SK-N-SH treated with all-trans-retinoic acid at 6 μM for 48 hours (cell line): Measurements from ENCODE around the gene WRAP73.
"Not testable (repeated sequence)": the region's sequence is repeated elsewhere in the genome, so short reads cannot be mapped to it uniquely, and the experiment has no call there.

Experiments used
- ATAC-seq: fragments of 200-7000 bp; cut with Tn5 transposase; 3 replicates; pipeline ENCODE4 v1.9.1; 2020; ENCODE audit warnings: mild to moderate bottlenecking, moderate library complexity
- ARNTL ChIP-seq: fragments of 450-650 bp; formaldehyde crosslinking; IDR thresholded peaks from 2 replicates; pipeline ENCODE4 v1.5.0; 2020; ENCODE audit warnings: low read depth, mild to moderate bottlenecking, moderate library complexity, borderline replicate concordance
- BACH2 ChIP-seq: fragments of 250-450 bp; sonication (Bioruptor Pico); IDR thresholded peaks from 2 replicates; pipeline ENCODE4 v1.9.0; 2021; ENCODE audit warnings: mild to moderate bottlenecking, borderline replicate concordance
- CREB5 ChIP-seq: fragments of 250-450 bp; sonication (Bioruptor Pico); IDR thresholded peaks from 2 replicates; pipeline ENCODE4 v1.5.1; 2020; ENCODE audit warnings: low read depth, mild to moderate bottlenecking, moderate library complexity
- CSDC2 ChIP-seq: fragments of 250-450 bp; sonication (Bioruptor Pico); IDR thresholded peaks from 2 replicates; pipeline ENCODE4 v1.5.0; 2020; ENCODE audit warnings: mild to moderate bottlenecking, moderate library complexity
- CSRNP3 ChIP-seq: fragments of 250-450 bp; sonication (Bioruptor Pico); IDR thresholded peaks from 2 replicates; pipeline ENCODE4 v1.5.1; 2021; ENCODE audit warnings: mild to moderate bottlenecking, moderate library complexity
- ESRRG ChIP-seq: fragments of 250-450 bp; sonication (Bioruptor Pico); IDR thresholded peaks from 2 replicates; pipeline ENCODE4 v1.6.1; 2021; ENCODE audit warnings: mild to moderate bottlenecking
- GLIS3 ChIP-seq: fragments of 250-450 bp; sonication (Bioruptor Pico); IDR thresholded peaks from 2 replicates; pipeline ENCODE4 v1.5.0; 2020; ENCODE audit warnings: mild to moderate bottlenecking, moderate library complexity
- ISL1 ChIP-seq: fragments of 250-450 bp; sonication (Bioruptor Pico); IDR thresholded peaks from 2 replicates; pipeline ENCODE4 v2.1.2; 2022; ENCODE audit warnings: mild to moderate bottlenecking, moderate library complexity
- OSR1 ChIP-seq: fragments of 250-450 bp; sonication (Bioruptor Pico); IDR thresholded peaks from 2 replicates; pipeline ENCODE4 v1.8.0; 2022; ENCODE audit warnings: moderate library complexity, mild to moderate bottlenecking, inconsistent platforms
- PATZ1 ChIP-seq: fragments of 250-450 bp; sonication (Bioruptor Pico); IDR thresholded peaks from 2 replicates; pipeline ENCODE4 v1.8.0; 2020; ENCODE audit warnings: mild to moderate bottlenecking, moderate library complexity, borderline replicate concordance
- POU6F1 ChIP-seq: fragments of 250-450 bp; sonication (Bioruptor Pico); IDR thresholded peaks from 2 replicates; pipeline ENCODE4 v1.8.0; 2021; ENCODE audit warnings: low read depth, mild to moderate bottlenecking, moderate library complexity, borderline replicate concordance
- PPARA ChIP-seq: fragments of 250-450 bp; sonication (Bioruptor Pico); IDR thresholded peaks from 2 replicates; pipeline ENCODE4 v1.5.0; 2020; ENCODE audit warnings: mild to moderate bottlenecking, borderline replicate concordance
- RARB ChIP-seq: fragments of 250-450 bp; sonication (Bioruptor Pico); IDR thresholded peaks from 2 replicates; pipeline ENCODE4 v1.8.0; 2021; ENCODE audit warnings: mild to moderate bottlenecking, moderate library complexity
- SNAI2 ChIP-seq: fragments of 250-450 bp; sonication (Bioruptor Pico); IDR thresholded peaks from 2 replicates; pipeline ENCODE4 v1.5.0; 2020; ENCODE audit warnings: mild to moderate bottlenecking, moderate library complexity
- TCF4 ChIP-seq: fragments of 250-450 bp; sonication (Bioruptor Pico); IDR thresholded peaks from 2 replicates; pipeline ENCODE4 v1.8.0; 2021; ENCODE audit warnings: mild to moderate bottlenecking, moderate library complexity, borderline replicate concordance
- TOX ChIP-seq: fragments of 250-450 bp; sonication (Bioruptor Pico); IDR thresholded peaks from 2 replicates; pipeline ENCODE4 v1.8.0; 2021; ENCODE audit warnings: mild to moderate bottlenecking, moderate library complexity, borderline replicate concordance
- TSHZ2 ChIP-seq: fragments of 250-450 bp; sonication (Bioruptor Pico); IDR thresholded peaks from 2 replicates; pipeline ENCODE4 v1.5.0; 2020; ENCODE audit warnings: mild to moderate bottlenecking, moderate library complexity
- ZC3H10 ChIP-seq: fragments of 250-450 bp; sonication (Bioruptor Pico); IDR thresholded peaks from 2 replicates; pipeline ENCODE4 v1.5.1; 2021; ENCODE audit warnings: mild to moderate bottlenecking, moderate library complexity
- ZFP3 ChIP-seq: fragments of 250-450 bp; sonication (Bioruptor Pico); IDR thresholded peaks from 2 replicates; pipeline ENCODE4 v1.5.0; 2020; ENCODE audit warnings: mild to moderate bottlenecking, moderate library complexity
- ZFP30 ChIP-seq: fragments of 450-650 bp; formaldehyde crosslinking; IDR thresholded peaks from 2 replicates; pipeline ENCODE4 v1.5.0; 2022; ENCODE audit warnings: mild to moderate bottlenecking, moderate library complexity
- ZNF70 ChIP-seq: fragments of 450-650 bp; formaldehyde crosslinking; IDR thresholded peaks from 2 replicates; pipeline ENCODE4 v1.5.0; 2020; ENCODE audit warnings: mild to moderate bottlenecking, moderate library complexity

Gene WRAP73

GRCh38 chr1:3585940-3586568 is 63.8 kb downstream of the WRAP73 start:
- no peak for ATAC-seq
- TF ChIP-seq TCF4 (CRISPR knock-in tag): no peak
- TF ChIP-seq BACH2 (CRISPR knock-in tag): no peak
- no peak for TF ChIP-seq GLIS3
- no peak for TF ChIP-seq TSHZ2 (CRISPR knock-in tag)
- no peak for TF ChIP-seq ISL1 (CRISPR knock-in tag)

- not testable (repeated sequence) for ATAC-seq
These were observed 64.5 kb downstream of the WRAP73 start for GRCh38 chr1:3585353-3585868.

GRCh38 chr1:3584915-3585314 is 65.0 kb downstream of the WRAP73 start:
- ATAC-seq: no peak
- no peak for TF ChIP-seq POU6F1 (CRISPR knock-in tag)
- TF ChIP-seq SNAI2 (CRISPR knock-in tag): no peak
- no peak for TF ChIP-seq TCF4 (CRISPR knock-in tag)
- no peak for TF ChIP-seq PPARA
- no peak for TF ChIP-seq CSDC2 (CRISPR knock-in tag)
- TF ChIP-seq, all 23 proteins: peak for 0

GRCh38 chr1:3583751-3584150 is 66.2 kb downstream of the WRAP73 start:
- ATAC-seq: not testable (repeated sequence)

GRCh38 chr1:3581296-3582036 is 68.4 kb downstream of the WRAP73 start:
- no peak for TF ChIP-seq ZFP30 (CRISPR knock-in tag)
- TF ChIP-seq CREB5 (CRISPR knock-in tag): no peak
- no peak for TF ChIP-seq RARB (CRISPR knock-in tag)
- TF ChIP-seq ZFP3: no peak
- no peak for TF ChIP-seq SNAI2 (CRISPR knock-in tag)
- TF ChIP-seq ESRRG (CRISPR knock-in tag): no peak
- TF ChIP-seq BACH2 (CRISPR knock-in tag): no peak
- no peak for TF ChIP-seq OSR1 (CRISPR knock-in tag)
- no peak for TF ChIP-seq CSRNP3 (CRISPR knock-in tag)
- TF ChIP-seq ZC3H10 (CRISPR knock-in tag): no peak
- no peak for TF ChIP-seq CSDC2 (CRISPR knock-in tag)
- no peak for TF ChIP-seq ZNF70
- no peak for TF ChIP-seq PATZ1 (CRISPR knock-in tag)
- no peak for TF ChIP-seq GLIS3
- no peak for TF ChIP-seq ARNTL (CRISPR knock-in tag)
- TF ChIP-seq TOX: no peak
- TF ChIP-seq, all 23 proteins: peak for 0
- ATAC-seq: no peak
